Fibroblast of skin of left quadriceps (primary cell): ENCODE results near the gene ATG10.

Experiments
- DNase-seq, 2 experiments: peaks; one replicate each; pipeline ENCODE4 v3.0.0-alpha.2; 2013; ENCODE audit warnings: low read depth in 2 of 2

Gene ATG10

GRCh38 chr5:82164977-82165713, 193.3 kb downstream of the ATG10 start:
- no peak for DNase-seq

GRCh38 chr5:82165740-82166530, 194.1 kb downstream of the ATG10 start:
- peak; percentile 81 to 82 for DNase-seq

GRCh38 chr5:82167372-82167935, 195.6 kb downstream of the ATG10 start:
- DNase-seq, result no peak

- no peak for DNase-seq
Observed at GRCh38 chr5:82168294-82168693, 196.5 kb downstream of the ATG10 start.

GRCh38 chr5:82169892-82170291, 198.1 kb downstream of the ATG10 start:
- no peak for DNase-seq

GRCh38 chr5:82174128-82174918, 202.5 kb downstream of the ATG10 start:
- no peak for DNase-seq

- no peak for DNase-seq
Observed at GRCh38 chr5:82174919-82175219, 203.0 kb downstream of the ATG10 start.

- DNase-seq, result no peak
Observed at GRCh38 chr5:82176115-82176814, 204.4 kb downstream of the ATG10 start.

- no peak for DNase-seq
Observed at GRCh38 chr5:82178378-82178777, 206.6 kb downstream of the ATG10 start.

- DNase-seq, result no peak
Observed at GRCh38 chr5:82182662-82183061, 210.8 kb downstream of the ATG10 start.

GRCh38 chr5:82183828-82184227, 212.0 kb downstream of the ATG10 start:
- DNase-seq, result no peak

- no peak for DNase-seq
Observed at GRCh38 chr5:82185851-82186250, 214.0 kb downstream of the ATG10 start.

- no peak for DNase-seq
Observed at GRCh38 chr5:82197550-82197949, 225.7 kb downstream of the ATG10 start.

- no peak for DNase-seq
Observed at GRCh38 chr5:82204567-82204966, 232.7 kb downstream of the ATG10 start.

GRCh38 chr5:82205005-82205404, 233.2 kb downstream of the ATG10 start:
- no peak for DNase-seq

- no peak for DNase-seq
Observed at GRCh38 chr5:82208371-82208770, 236.5 kb downstream of the ATG10 start.

- DNase-seq, result no peak
Observed at GRCh38 chr5:82211855-82212572, 240.2 kb downstream of the ATG10 start.

GRCh38 chr5:82217917-82218316, 246.1 kb downstream of the ATG10 start:
- no peak for DNase-seq

- DNase-seq, result no peak
Observed at GRCh38 chr5:82218374-82219156, 246.7 kb downstream of the ATG10 start.

GRCh38 chr5:82221020-82221419, 249.2 kb downstream of the ATG10 start:
- DNase-seq, result no peak
